ENCODE data around the gene BNIP5.

DNA sequence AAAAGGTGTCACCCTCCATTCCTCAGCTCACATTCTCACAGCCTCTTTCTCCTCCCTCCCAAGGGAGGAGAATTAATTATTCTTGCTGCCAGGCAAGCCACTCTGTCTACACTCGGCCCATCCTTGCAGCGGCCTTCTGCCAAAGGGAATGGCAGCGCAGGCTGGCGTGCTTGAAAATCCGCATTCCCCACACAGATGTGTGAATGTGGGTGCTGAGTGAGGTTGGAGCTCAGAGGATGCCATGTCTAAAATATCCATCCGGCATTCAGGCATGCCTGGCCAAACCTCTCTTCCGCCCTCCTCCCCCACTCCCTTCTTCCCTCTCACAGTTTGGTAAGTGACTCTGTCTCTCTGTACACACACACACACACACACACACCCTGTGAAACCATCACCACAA, 39.2 kb downstream of the BNIP5 start:
- TF ChIP-seq MZF1 (tag by site-specific recombination; IDR thresholded peaks at IDR 0.05; ENCODE audit: borderline replicate concordance): no peak
- no peak for TF ChIP-seq CTCF (tag by site-specific recombination; IDR thresholded peaks at IDR 0.05)
- TF ChIP-seq ZXDB (tag by site-specific recombination; IDR thresholded peaks at IDR 0.05): no peak
- TF ChIP-seq HOXA7 (CRISPR knock-in tag; IDR thresholded peaks at IDR 0.05; ENCODE audit: borderline replicate concordance): no peak
- no peak for TF ChIP-seq HOXC10 (CRISPR knock-in tag; IDR thresholded peaks at IDR 0.05)
- TF ChIP-seq ZNF692 (tag by site-specific recombination; IDR thresholded peaks at IDR 0.05): no peak
- TF ChIP-seq, protein P1, sequence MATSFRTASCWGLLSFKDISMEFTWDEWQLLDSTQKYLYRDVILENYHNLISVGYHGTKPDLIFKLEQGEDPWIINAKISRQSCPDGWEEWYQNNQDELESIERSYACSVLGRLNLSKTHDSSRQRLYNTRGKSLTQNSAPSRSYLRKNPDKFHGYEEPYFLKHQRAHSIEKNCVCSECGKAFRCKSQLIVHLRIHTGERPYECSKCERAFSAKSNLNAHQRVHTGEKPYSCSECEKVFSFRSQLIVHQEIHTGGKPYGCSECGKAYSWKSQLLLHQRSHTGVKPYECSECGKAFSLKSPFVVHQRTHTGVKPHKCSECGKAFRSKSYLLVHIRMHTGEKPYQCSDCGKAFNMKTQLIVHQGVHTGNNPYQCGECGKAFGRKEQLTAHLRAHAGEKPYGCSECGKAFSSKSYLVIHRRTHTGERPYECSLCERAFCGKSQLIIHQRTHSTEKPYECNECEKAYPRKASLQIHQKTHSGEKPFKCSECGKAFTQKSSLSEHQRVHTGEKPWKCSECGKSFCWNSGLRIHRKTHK (tag by site-specific recombination; IDR thresholded peaks at IDR 0.05): no peak
- no peak for TF ChIP-seq SCRT1 (tag by site-specific recombination; IDR thresholded peaks at IDR 0.05; ENCODE audit: borderline replicate concordance)
- no peak for TF ChIP-seq SETDB1 (IDR thresholded peaks at IDR 0.05; ENCODE audit: insufficient read length, low read length)
- TF ChIP-seq, protein P2, sequence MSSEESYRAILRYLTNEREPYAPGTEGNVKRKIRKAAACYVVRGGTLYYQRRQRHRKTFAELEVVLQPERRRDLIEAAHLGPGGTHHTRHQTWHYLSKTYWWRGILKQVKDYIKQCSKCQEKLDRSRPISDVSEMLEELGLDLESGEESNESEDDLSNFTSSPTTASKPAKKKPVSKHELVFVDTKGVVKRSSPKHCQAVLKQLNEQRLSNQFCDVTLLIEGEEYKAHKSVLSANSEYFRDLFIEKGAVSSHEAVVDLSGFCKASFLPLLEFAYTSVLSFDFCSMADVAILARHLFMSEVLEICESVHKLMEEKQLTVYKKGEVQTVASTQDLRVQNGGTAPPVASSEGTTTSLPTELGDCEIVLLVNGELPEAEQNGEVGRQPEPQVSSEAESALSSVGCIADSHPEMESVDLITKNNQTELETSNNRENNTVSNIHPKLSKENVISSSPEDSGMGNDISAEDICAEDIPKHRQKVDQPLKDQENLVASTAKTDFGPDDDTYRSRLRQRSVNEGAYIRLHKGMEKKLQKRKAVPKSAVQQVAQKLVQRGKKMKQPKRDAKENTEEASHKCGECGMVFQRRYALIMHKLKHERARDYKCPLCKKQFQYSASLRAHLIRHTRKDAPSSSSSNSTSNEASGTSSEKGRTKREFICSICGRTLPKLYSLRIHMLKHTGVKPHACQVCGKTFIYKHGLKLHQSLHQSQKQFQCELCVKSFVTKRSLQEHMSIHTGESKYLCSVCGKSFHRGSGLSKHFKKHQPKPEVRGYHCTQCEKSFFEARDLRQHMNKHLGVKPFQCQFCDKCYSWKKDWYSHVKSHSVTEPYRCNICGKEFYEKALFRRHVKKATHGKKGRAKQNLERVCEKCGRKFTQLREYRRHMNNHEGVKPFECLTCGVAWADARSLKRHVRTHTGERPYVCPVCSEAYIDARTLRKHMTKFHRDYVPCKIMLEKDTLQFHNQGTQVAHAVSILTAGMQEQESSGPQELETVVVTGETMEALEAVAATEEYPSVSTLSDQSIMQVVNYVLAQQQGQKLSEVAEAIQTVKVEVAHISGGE (tag by site-specific recombination; conservative IDR thresholded peaks at IDR 0.05; ENCODE audit: low read depth): no peak
- TF ChIP-seq ZNF624 (tag by site-specific recombination; IDR thresholded peaks at IDR 0.05): no peak
- TF ChIP-seq ZFP41 (tag by site-specific recombination; IDR thresholded peaks at IDR 0.05; ENCODE audit: borderline replicate concordance): no peak
- no peak for TF ChIP-seq REST (tag by site-specific recombination; IDR thresholded peaks at IDR 0.05)
- no peak for TF ChIP-seq AEBP2 (tag by site-specific recombination; IDR thresholded peaks at IDR 0.05; ENCODE audit: borderline replicate concordance)
